GM18505 (cell line): Measurements from ENCODE around the gene FLYWCH1.
"Not testable (repeated sequence)": the region's sequence is repeated elsewhere in the genome, so short reads cannot be mapped to it uniquely, and the experiment has no call there.

Source experiments
- ATAC-seq: cut with Tn5 transposase; IDR thresholded peaks from one replicate; pipeline ENCODE4 v1.9.1; 2021; ENCODE audit not compliant: unreplicated experiment
- POLR2A ChIP-seq: IDR thresholded peaks from 4 replicates; pipeline ENCODE4 v1.6.1; 2011; ENCODE audit warnings: borderline replicate concordance; ENCODE audit not compliant: insufficient read depth, insufficient read length; ENCODE audit errors: extremely low read depth

Gene FLYWCH1

DNA sequence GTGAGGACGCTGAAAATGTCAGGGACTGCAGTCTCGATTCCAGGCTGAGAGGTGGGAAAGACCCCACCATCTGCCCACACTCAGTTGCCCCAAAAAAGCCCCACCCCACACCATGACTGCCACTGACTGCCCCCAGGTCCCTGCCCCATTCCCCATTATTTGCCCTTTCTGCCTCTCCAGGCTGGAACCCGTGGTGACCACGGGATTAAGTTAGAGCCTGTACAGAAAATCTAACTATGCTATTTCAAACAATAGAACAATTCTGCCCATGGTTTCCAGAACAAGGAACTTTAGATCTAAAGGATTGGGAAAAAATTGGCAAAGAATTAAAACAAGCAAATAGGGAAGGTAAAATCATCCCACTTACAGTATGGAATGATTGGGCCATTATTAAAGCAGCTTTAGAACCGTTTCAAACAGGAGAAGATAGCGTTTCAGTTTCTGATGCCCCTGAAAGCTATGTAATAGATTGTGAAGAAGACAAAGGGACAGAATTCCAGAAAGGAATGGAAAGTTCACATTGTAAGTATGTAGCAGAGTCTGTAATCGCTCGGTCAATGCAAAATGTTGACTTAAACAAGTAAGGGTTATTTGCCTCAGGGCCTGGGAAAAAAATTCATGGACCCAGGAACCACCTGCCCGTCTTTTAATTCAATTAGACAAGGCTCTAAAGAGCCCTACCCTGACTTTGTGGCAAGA lies 14.4 kb downstream of the FLYWCH1 start:
- ATAC-seq: no peak
- TF ChIP-seq POLR2A: no peak

DNA sequence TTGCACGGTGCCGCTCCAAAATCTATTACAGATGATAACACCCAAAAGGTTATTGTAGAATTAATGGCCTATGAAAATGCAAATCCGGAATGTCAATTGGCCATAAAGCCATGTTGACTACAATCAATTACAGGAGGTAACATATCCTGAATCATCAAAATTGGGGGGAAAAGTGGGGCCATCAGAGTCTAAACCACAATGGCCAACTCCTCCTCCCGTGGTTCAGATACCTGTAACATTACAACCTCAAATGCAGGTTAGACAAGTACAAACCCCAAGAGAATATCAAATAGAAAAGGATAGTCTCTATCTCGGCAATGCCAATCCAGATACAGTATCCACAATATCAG lies 14.9 kb downstream of the FLYWCH1 start:
- no peak for TF ChIP-seq POLR2A
- ATAC-seq: no peak

DNA sequence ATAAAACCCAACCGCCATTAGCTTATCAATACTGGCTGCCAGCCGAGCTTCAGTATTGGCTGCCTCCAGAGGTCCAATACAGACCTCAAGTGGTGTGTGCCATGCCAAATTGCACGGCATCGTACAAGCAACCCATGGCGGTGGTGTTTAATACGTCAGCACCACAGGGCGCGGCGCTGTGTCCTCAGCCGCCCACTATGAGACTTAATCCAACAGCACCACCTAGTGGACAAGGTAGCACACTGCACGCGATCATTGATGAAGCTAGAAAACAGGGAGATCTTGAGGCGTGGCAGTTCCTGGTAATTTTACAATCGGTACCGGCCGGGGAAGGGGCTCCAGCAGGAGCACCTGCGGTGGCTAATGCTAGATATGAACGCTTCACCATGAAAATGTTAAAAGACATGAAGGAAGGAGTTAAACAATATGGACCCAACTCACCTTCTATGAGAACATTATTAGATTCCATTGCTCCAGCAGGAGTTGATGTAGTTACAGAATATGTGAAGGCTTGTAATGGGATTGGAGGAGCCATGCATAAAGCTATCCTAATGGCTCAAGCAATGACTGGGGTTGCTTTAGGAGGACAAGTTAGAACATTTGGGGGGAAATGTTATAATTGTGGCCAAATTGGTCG lies 15.4 kb downstream of the FLYWCH1 start:
- TF ChIP-seq POLR2A: no peak
- no peak for ATAC-seq

DNA sequence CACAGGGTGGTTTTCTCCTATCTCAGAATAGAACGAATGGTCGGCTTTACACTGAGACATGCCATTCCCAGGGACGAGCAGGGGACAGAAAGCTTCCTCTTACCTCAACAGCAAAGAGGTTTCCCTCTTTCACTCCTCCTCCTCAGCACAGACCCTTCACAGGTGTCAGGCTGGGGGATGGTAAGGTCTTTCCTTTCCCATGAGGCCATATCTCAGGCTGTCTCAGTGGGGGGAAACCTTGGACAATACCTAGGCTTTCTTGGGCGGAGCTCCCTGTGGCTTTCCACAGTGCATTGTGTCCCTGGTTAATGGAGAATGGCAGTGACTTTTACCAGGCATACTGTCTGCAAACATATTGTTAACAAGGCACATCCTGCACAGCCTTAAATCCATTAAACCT lies 16.4 kb downstream of the FLYWCH1 start:
- not testable (repeated sequence) for ATAC-seq

DNA sequence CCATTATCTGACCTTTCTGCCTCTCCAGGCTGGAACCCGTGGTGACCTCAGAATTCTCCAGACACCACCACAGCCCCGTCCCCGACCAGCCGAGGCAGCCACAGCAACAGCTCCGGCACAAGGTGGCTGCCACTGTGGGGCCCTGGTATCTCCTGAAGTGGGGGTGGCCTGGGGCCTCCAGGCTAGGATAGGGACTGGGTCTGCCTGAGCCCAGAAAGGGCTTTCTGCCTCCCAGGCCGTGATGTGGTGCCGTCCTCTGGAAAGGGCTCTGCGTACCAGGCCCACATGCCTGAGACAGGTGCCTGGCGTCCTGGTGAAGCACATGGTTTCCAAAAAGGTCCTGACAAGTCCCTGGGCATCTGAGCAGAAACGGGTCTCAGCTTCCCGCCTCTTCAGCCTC lies 17.1 kb downstream of the FLYWCH1 start:
- ATAC-seq: no peak

DNA sequence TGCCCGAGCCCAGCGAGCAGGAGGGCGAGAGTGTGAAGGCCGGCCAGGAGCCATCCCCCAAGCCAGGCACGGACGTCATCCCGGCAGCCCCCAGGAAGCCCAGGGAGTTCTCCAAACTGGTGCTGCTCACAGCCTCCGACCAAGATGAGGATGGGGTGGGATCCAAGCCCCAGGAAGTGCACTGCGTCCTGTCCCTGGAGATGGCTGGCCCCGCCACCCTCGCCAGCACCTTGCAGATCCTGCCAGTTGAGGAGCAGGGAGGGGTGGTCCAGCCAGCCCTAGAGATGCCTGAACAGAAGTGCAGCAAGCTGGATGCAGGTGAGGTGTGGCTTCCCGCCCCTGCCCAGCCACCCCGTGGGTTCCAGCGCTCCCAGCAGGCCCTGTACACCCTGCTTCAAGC lies 18.0 kb downstream of the FLYWCH1 start:
- no peak for TF ChIP-seq POLR2A
- ATAC-seq: no peak

More for the DNA sequence above, 17.1 kb downstream of the FLYWCH1 start:
- TF ChIP-seq POLR2A: no peak

DNA sequence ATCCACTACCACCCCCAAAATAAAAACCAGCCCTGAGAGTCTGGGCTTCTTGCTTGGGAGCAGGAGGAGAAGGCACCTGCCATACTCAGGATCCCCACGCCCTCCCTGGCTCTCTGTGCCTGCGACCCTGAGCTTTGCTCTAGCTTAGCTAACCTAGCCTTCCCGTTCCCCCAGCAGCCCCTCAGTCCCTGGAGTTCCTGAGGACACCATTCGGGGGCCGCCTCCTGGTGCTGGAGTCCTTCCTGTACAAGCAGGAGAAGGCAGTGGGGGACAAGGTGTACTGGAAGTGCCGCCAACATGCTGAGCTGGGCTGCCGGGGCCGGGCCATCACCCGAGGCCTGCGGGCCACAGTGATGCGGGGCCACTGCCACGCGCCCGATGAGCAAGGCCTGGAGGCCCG lies 18.5 kb downstream of the FLYWCH1 start:
- no peak for TF ChIP-seq POLR2A
- ATAC-seq: no peak

DNA sequence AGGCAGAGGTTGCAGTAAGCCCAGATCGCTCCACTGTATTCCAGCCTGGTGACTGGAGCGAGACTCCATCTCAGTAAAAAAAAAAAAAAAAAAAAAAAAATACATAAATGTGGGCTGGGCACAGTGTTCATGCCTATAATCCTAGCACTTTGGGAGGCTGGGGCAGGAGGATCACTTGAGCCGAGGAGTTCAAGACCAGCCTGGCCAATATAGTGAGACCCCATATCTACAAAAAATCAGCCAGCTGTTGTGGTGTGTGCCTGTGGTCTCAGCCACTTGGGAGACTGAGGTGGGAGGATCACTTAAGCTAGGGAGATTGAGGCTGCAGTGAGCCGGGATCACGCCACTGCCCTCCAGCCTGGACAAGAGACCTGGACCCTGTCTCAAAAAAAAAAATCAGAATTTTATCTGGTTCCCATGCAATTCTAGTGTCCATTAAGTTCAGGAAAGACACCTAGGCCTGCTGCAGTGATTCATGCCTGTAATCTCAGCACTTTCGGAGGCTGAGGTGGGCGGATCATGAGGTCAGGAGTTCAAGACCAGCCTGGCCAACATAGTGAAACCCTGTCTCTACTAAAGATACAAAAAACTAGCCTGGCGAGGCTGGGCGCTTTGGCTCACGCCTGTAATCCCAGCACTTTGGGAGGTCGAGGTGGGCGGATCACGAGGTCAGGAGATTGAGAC lies 19.6 kb downstream of the FLYWCH1 start:
- ATAC-seq: not testable (repeated sequence)

DNA sequence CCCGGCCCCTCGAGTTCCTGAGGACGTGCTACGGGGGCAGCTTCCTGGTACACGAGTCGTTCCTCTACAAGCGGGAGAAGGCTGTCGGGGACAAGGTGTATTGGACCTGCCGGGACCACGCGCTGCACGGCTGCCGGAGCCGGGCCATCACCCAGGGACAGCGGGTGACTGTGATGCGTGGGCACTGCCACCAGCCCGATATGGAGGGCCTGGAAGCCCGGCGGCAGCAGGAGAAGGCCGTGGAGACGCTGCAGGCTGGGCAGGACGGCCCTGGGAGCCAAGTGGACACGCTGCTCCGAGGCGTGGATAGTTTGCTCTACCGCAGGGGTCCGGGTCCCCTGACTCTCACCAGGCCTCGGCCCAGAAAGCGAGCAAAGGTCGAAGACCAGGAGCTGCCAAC lies 21.4 kb downstream of the FLYWCH1 start:
- no peak for TF ChIP-seq POLR2A
- ATAC-seq: no peak

DNA sequence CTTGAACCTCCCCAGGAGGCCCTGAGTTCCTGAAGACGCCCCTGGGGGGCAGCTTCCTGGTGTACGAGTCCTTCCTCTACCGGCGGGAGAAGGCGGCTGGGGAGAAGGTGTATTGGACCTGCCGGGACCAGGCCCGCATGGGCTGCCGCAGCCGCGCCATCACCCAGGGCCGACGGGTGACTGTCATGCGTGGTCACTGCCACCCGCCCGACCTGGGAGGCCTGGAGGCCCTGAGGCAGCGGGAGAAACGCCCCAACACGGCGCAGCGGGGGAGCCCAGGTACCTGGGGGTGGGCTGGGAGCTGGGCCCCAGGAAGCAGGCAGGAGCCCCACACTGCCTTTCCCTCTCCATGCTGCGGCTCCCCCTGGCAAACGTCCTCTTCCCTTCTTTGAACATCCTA lies 22.0 kb downstream of the FLYWCH1 start:
- no peak for ATAC-seq

DNA sequence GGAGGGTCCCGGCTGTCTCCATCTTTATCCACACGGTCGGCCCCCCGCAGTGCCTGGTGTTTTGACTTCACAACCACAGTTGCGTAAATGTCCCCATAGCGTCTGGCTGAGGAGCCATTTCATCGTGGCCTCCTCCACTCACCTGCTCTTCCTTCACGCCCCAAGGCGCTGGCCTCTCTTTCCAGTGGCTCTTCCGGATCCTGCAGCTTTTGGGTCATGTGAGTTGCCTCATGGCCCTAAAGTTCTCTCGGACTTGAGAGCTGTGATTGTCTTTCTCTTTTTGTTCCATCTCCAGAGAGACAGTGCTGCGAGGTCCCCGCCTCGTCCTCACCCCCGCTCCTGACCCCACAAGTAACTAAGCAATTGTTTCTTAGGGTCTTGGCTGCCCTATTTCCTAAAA lies 22.7 kb downstream of the FLYWCH1 start:
- no peak for ATAC-seq
- TF ChIP-seq POLR2A: no peak

More for the DNA sequence above, 22.0 kb downstream of the FLYWCH1 start:
- no peak for TF ChIP-seq POLR2A

DNA sequence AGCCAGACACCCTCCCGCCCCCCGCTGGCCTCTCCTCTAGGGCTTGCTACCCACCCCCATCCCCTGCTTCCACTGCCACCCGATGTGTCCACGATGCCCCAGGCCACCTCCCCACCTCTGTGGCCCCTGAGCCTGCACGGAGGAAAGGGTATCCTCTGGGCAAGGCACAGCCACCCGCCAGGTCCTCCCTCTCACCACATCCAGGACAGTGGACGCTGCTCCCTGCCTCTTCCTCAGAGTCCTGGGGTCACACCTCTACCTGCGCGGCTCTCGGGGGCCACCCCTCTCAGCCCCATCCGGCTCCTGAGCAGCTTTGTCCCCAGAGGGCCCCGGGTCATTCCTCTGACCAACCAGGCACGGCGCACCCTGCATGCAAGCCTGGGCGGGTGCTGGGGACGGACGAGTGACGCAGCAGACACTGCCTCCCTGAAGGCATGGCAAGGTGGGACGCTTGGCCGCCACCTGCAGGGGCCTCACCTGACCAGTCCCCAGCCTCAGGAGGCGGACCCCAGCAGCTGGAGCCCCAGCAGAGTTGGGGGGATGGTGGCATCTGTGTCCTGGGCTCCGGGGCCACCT lies 24.8 kb downstream of the FLYWCH1 start:
- no peak for TF ChIP-seq POLR2A
- ATAC-seq: no peak

DNA sequence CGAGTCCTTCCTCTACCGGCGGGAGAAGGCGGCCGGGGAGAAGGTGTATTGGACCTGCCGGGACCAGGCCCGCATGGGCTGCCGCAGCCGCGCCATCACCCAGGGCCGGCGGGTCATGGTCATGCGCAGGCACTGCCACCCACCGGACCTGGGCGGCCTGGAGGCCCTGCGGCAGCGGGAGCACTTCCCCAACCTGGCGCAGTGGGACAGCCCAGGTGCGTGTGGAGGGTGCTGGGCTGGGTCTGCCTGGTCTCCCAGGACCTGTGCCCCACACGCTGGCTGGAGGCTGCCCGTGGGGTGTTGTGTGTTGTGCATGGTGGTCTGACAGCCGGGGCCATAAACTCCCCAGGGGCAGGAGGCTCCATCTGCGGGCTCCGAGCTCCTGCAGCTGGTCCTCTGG lies 25.4 kb downstream of the FLYWCH1 start:
- no peak for ATAC-seq
- TF ChIP-seq POLR2A: no peak

DNA sequence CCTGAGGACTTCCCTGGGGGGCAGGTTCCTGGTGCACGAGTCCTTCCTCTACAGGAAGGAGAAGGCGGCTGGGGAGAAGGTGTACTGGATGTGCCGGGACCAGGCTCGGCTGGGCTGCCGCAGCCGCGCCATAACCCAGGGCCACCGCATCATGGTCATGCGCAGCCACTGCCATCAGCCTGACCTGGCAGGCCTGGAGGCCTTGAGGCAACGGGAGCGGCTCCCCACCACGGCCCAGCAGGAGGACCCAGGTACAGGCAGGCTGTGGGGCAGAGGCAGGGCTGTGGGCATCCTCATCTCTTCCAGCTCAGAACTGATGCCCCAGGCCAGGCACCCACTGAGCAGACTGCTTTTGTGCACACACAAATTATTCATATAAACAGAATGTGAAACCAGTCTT lies 26.5 kb downstream of the FLYWCH1 start:
- TF ChIP-seq POLR2A: no peak
- no peak for ATAC-seq

DNA sequence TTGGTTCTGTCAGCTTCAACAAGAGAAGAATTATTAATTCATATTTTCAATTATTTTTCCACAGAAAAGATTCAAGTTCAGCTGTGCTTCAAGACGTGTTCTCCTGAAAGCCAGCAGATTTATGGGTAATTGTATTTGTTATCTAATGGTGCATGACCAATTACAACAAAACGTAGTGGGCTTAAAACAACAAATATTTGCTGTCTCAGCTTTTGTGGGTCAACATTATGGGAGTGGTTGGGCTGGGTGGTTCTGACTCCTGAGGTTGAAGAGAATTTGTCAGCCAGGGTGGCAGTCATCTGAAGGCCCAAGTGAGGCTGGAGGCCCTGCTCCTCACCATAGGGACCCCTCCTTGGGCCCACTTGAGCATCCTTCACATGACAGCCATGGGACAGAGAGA lies 28.2 kb downstream of the FLYWCH1 start:
- no peak for TF ChIP-seq POLR2A
- no peak for ATAC-seq

DNA sequence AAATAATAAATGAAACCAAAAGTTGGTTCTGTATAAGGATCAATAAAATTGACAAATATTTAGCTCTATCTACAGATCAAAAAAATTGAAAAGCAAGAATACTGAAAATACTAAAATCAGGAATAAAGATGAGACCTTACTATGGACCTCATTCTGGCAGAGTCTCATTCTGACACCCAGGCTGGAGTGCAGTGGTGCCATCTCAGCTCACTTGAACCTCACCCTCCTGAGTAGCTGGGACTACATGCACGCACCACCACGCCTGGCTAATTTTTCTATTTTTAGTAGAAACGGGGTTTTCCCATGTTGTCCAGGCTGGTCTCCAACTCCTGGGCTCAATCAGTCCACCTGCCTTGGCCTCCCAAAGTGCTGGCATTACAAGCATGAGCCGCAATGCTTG lies 30.3 kb downstream of the FLYWCH1 start:
- no peak for TF ChIP-seq POLR2A
- ATAC-seq: no peak

DNA sequence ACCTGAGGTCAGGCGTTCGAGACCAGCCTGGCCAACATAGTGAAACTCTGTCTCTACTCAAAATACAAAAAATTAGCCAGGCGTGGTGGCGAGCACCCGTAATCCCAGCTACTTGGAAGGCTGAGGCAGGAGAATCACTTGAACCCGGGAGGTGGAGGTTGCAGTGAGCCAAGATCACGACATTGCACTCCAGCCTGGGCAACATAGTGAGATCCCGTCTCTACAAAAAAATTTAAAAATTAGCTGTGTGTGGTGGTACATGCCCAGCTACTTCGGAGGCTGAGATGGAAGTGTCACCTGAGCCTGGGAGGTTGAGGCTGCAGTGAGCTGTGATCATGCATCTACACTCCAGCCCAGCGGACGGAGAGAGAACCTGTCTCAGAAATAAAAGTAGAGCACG lies 32.0 kb downstream of the FLYWCH1 start:
- not testable (repeated sequence) for ATAC-seq
